K562 (cell line): Measurements from ENCODE around the gene TP53TG5. TPM values are rescaled to one million over a fixed set of nuclear protein-coding genes. Genes with fewer than 3 reads are reported as not detected.

Source experiments
- ATAC-seq: fragments of 200-7000 bp; cut with Tn5 transposase; 3 replicates; pipeline ENCODE4 v1.9.1; 2020; ENCODE audit warnings: moderate library complexity
- BruUV-seq: library from RNA; stranded (reverse); fragments of 400-500 nt; replicated peaks from 2 replicates; lab custom pipeline; 2021; lab: Mats Ljungman, UMichigan
- CTCF ChIA-PET: fragments of 300-600 bp; formaldehyde crosslinking; extraction: SDS; loops from one replicate; lab custom pipeline; 2021; ENCODE audit warnings: low intra/inter-chr PET ratio; lab: Yijun Ruan, JAX
- POLR2A ChIA-PET: fragments of 300-600, 350-650 bp; sonication (Branson Sonifier 250); formaldehyde crosslinking; extraction: SDS; loops from one replicate; lab custom pipeline; 2021; ENCODE audit warnings: antibody characterized with exemption, inconsistent platforms; lab: Yijun Ruan, JAX
- DNase-seq, 4 experiments: peaks; one replicate each; pipeline versions ENCODE4 v3.0.0 to v3.0.0-alpha.2; 2011 to 2018; ENCODE audit warnings: low spot score in 3 of 4, mixed read lengths in 3 of 4; ENCODE audit errors: extremely low read depth in 1 of 4
- FAIRE-seq: peaks from 2 replicates; lab custom pipeline; 2011; peaks lifted over from hg19 to GRCh38; lab: Jason Lieb, UNC
- H2AFZ ChIP-seq: 2 replicates; pipeline ENCODE4 v1.6.0; 2011; ENCODE audit warnings: low read depth, low read length, control low read depth, inconsistent platforms
- H3K27ac ChIP-seq: fragments of 200-600 bp; 3 replicates; pipeline ENCODE4 v1.8.0; 2011; ENCODE audit warnings: low read depth, mild to moderate bottlenecking, control low read depth, inconsistent platforms, low read length, moderate library complexity, mixed read lengths; ENCODE audit errors: extremely low read depth
- H3K27me3 ChIP-seq, 2 experiments: fragments of 300-600 bp in 1 of 2; 2 replicates in 1 of 2; 3 replicates in 1 of 2; pipeline versions ENCODE4 v1.6.0 to v1.8.0; 2011; ENCODE audit warnings: inconsistent platforms in 2 of 2, low read length in 2 of 2, mild to moderate bottlenecking in 1 of 2, mixed read lengths in 1 of 2, moderate library complexity in 1 of 2; ENCODE audit not compliant: control insufficient read depth in 2 of 2, insufficient read depth in 2 of 2
- H3K36me3 ChIP-seq: fragments of 300-600 bp; 3 replicates; pipeline ENCODE4 v1.8.0; 2011; ENCODE audit warnings: mild to moderate bottlenecking, low read length, inconsistent platforms; ENCODE audit not compliant: control insufficient read depth, insufficient read depth
- H3K4me1 ChIP-seq, 2 experiments: fragments of 200-600 bp in 1 of 2; replicated peaks in 1 of 2; 2 replicates in 1 of 2; 3 replicates in 1 of 2; pipeline versions ENCODE4 v1.5.1 to v1.8.0; 2011; ENCODE audit warnings: inconsistent platforms in 2 of 2, low read length in 2 of 2, mild to moderate bottlenecking in 1 of 2, mixed read lengths in 1 of 2, moderate library complexity in 1 of 2; ENCODE audit not compliant: control insufficient read depth in 2 of 2, insufficient read depth in 2 of 2
- H3K4me2 ChIP-seq: 2 replicates; pipeline ENCODE4 v1.6.1; 2011; ENCODE audit warnings: low read length, control low read depth, inconsistent platforms, mixed read lengths; ENCODE audit not compliant: insufficient read depth
- H3K4me3 ChIP-seq: fragments of 200-600 bp; sonication (generic), shearing (Covaris generic); 2 replicates; pipeline ENCODE4 v1.5.1; 2016; ENCODE audit warnings: control low read depth, inconsistent platforms
- H3K79me2 ChIP-seq: fragments of 200-600 bp; 3 replicates; pipeline ENCODE4 v1.8.0; 2011; ENCODE audit warnings: low read length, inconsistent platforms; ENCODE audit not compliant: control insufficient read depth, insufficient read depth
- H3K9ac ChIP-seq, 2 experiments: 2 replicates each; pipeline versions ENCODE4 v1.6.0 to v1.6.1; 2011; ENCODE audit warnings: low read depth in 2 of 2, low read length in 2 of 2, control low read depth in 1 of 2, inconsistent platforms in 1 of 2, mild to moderate bottlenecking in 1 of 2, mixed read lengths in 1 of 2; ENCODE audit not compliant: insufficient read depth in 1 of 2
- H3K9me1 ChIP-seq: one replicate; pipeline ENCODE4 v1.6.0; 2011; ENCODE audit warnings: inconsistent platforms, mild to moderate bottlenecking, low read length, moderate library complexity; ENCODE audit not compliant: control insufficient read depth, insufficient read depth
- H3K9me3 ChIP-seq: replicated peaks from 2 replicates; pipeline ENCODE4 v1.5.1; 2011; ENCODE audit warnings: low read depth, low read length, inconsistent platforms; ENCODE audit not compliant: control insufficient read depth, insufficient read depth
- H4K20me1 ChIP-seq: replicated peaks from 2 replicates; pipeline ENCODE4 v1.6.1; 2011; ENCODE audit warnings: low read length, inconsistent platforms, mixed read lengths; ENCODE audit not compliant: control insufficient read depth, insufficient read depth
- CEBPB ChIP-seq: fragments of 450-650 bp; IDR thresholded peaks from 2 replicates; pipeline ENCODE4 v1.6.1; 2016; ENCODE audit warnings: missing genetic modification characterization, missing compliant biosample characterization
- E2F8 ChIP-seq: fragments of 450-650 bp; IDR thresholded peaks from 2 replicates; pipeline ENCODE4 v1.7.1; 2018; ENCODE audit warnings: mild to moderate bottlenecking, low read depth; ENCODE audit not compliant: partially characterized antibody
- EP400 ChIP-seq: fragments of 450-650 bp; IDR thresholded peaks from 2 replicates; pipeline ENCODE4 v1.6.1; 2017; ENCODE audit warnings: antibody characterized with exemption, mild to moderate bottlenecking, moderate library complexity
- ETV6 ChIP-seq, 3 experiments: fragments of 150-350 bp in 1 of 3; sonication (generic) in 1 of 3; formaldehyde crosslinking in 1 of 3; IDR thresholded peaks; 2 replicates each; pipeline versions ENCODE4 v1.6.1 to v1.8.0; 2014 to 2022; ENCODE audit warnings: borderline replicate concordance in 2 of 3, low read depth in 2 of 3, antibody characterized with exemption in 1 of 3, low read length in 1 of 3, mild to moderate bottlenecking in 1 of 3, missing genetic modification reagents in 1 of 3
- JUN ChIP-seq, 2 experiments: sonication (generic) in 1 of 2; formaldehyde crosslinking in 1 of 2; IDR thresholded peaks; 2 replicates each; pipeline versions ENCODE4 v1.6.1 to v1.8.0; 2012 to 2022; ENCODE audit warnings: borderline replicate concordance in 2 of 2, mild to moderate bottlenecking in 2 of 2, improper control_type of control experiment in 1 of 2, low read depth in 1 of 2, low read length in 1 of 2, missing genetic modification reagents in 1 of 2
- MTA3 ChIP-seq: fragments of 450-650 bp; formaldehyde crosslinking; IDR thresholded peaks from 2 replicates; pipeline ENCODE4 v1.6.1; 2017; ENCODE audit warnings: mild to moderate bottlenecking, borderline replicate concordance
- NFIC ChIP-seq: fragments of 450-650 bp; IDR thresholded peaks from 2 replicates; pipeline ENCODE4 v1.6.1; 2017; ENCODE audit warnings: mild to moderate bottlenecking, inconsistent platforms
- PHF21A ChIP-seq: fragments of 450-650 bp; IDR thresholded peaks from 2 replicates; pipeline ENCODE4 v1.6.1; 2017; ENCODE audit warnings: low read depth, borderline replicate concordance
- RBM39 ChIP-seq: fragments of 200-400 bp; formaldehyde crosslinking; optimal IDR thresholded peaks from 2 replicates; pipeline ENCODE3; 2018; ENCODE audit warnings: low read depth, low read length
- RNF2 ChIP-seq: sonication (generic); IDR thresholded peaks from 2 replicates; pipeline ENCODE4 v1.6.1; 2016
- RUNX1 ChIP-seq: sonication (generic); IDR thresholded peaks from 2 replicates; pipeline ENCODE4 v1.6.1; 2016; ENCODE audit warnings: antibody characterized with exemption, low read depth
- TEAD4 ChIP-seq, 2 experiments: sonication (generic) in 1 of 2; formaldehyde crosslinking in 1 of 2; IDR thresholded peaks; 2 replicates each; pipeline versions ENCODE4 v1.6.1 to v1.8.0; 2012 to 2022; ENCODE audit warnings: borderline replicate concordance in 1 of 2, inconsistent platforms in 1 of 2, low read length in 1 of 2, mild to moderate bottlenecking in 1 of 2, missing genetic modification reagents in 1 of 2
- TRIM24 ChIP-seq, 2 experiments: fragments of 450-650 bp; IDR thresholded peaks; 2 replicates each; pipeline ENCODE4 v1.6.1; 2016
- WHSC1 ChIP-seq: IDR thresholded peaks from one replicate; pipeline ENCODE4 v1.6.1; 2012; ENCODE audit warnings: low read length, control low read depth, inconsistent platforms
- WGBS: fragments of 100-300 bp; shearing (Covaris generic); methylation state at CpG from one replicate; pipeline ENCODE4 v1.1.6; 2016; ENCODE audit warnings: low coverage, mixed read lengths; ENCODE audit not compliant: insufficient coverage; ENCODE audit errors: missing lambda C conversion rate; 5-methylcytosine and 5-hydroxymethylcytosine counted together
- in situ Hi-C: fragments of 300-500 bp; cut with MboI; formaldehyde crosslinking; loops from 4 replicates; pipeline ENCODE4 v1.15.0; 2018; ENCODE audit warnings: inconsistent platforms, mixed read lengths
- intact Hi-C: fragments of 100-400 bp; cut with micrococcal nuclease; formaldehyde crosslinking; loops from 2 replicates; pipeline ENCODE4 v1.14.2; 2022
- polyA plus RNA-seq, 8 experiments: library from polyadenylated mRNA; depleted of rRNA in 4 of 8; stranded (reverse) in 5 of 8; unstranded in 3 of 8; fragments of >200 nt; fragmentation: Nextera tagmentation in 2 of 8; fragmentation: Illumina TruSeq in 1 of 8; extraction: Ambion mirVana in 2 of 8; extraction: Trizol in 1 of 8; gene quantifications; 2 replicates each; pipeline versions ENCODE4 v1.2.1 to v1.2.3, GENCODE V29; 2011 to 2014; ENCODE audit warnings: inconsistent platforms in 1 of 8, missing spikeins in 1 of 8
- total RNA-seq, 7 experiments: library from RNA; depleted of rRNA in 6 of 7; stranded (reverse); fragments of >200 nt in 6 of 7; fragmentation: Illumina TruSeq in 2 of 7; extraction: Trizol in 2 of 7; gene quantifications; 2 replicates each; pipeline versions ENCODE4 v1.2.1 to v1.2.3, GENCODE V29; 2011 to 2021; ENCODE audit warnings: low replicate concordance in 1 of 7

TP53TG5 gene
- total and polyA plus RNA-seq, 9 of the 15 experiments (the other 6 are each of a cell fraction or from before 2014, with no cell fraction given) = 0.04 to 0.05 (median 0.04) TPM; not detected in 6

GRCh38 chr20:45427236-45428149 lies 49.4 kb upstream of the TP53TG5 start:
- ATAC-seq = peak; percentile 88
- Histone ChIP-seq H3K4me3 (no peak overlapping the region), H3K9me1 (no peaks in the 10 kb centered on the region), H4K20me1 (no peaks in the 10 kb centered on the region), H3K4me2 (peak overlapping the region; percentile 19; the same call in 1 of the 2 replicates), H2AFZ (peak overlapping the region; percentile 54; the same call in 1 of the 2 replicates), H3K27me3 (no peaks in the 10 kb centered on the region), H3K27ac (no peak overlapping the region), H3K9ac (no peak overlapping the region), H3K4me1 (peaks cover 11 to 17% of the 10 kb centered on the region in 2 experiments; a peak in 4 of 5 replicates), H3K79me2 (no peaks in the 10 kb centered on the region), H3K9me3 (no peaks in the 10 kb centered on the region), H3K36me3 (peaks cover 30% of the 10 kb centered on the region; the same call in 1 of the 3 replicates)
- ChIA-PET CTCF (no interaction called here), POLR2A (interaction anchor here (0.9 to 2.0 kb wide), 9 partner anchors 8 to 79 kb away, joined by 3 to 7 read pairs (median 6); partner anchors contain the start of genes DBNDD2, PIGT, SDC4 and SYS1)
- intact Hi-C loops = no loop called here
- BruUV-seq = no TSS peak
- FAIRE-seq = peak; percentile 85
- DNase-seq = peak; percentile 45 to 82 (median 64)
- WGBS = 48% methylated on average over 14 of the region's 14 CpGs
- in situ Hi-C loops = no loop called here
- peak; percentile 45 for TF ChIP-seq RBM39
- TF ChIP-seq RNF2 = no peak
- peak; percentile 54 for TF ChIP-seq NFIC
- TF ChIP-seq PHF21A = no peak
- TF ChIP-seq WHSC1 = no peak
- peak; percentile 37 to 48; a peak in 3 of 4 replicates for TF ChIP-seq TRIM24 (IDR thresholded peaks at IDR 0.05)
- TF ChIP-seq JUN (IDR thresholded peaks at IDR 0.05; ENCODE audit: borderline replicate concordance, low read depth, low read length) = peak; percentile 33; the same call in 1 of the 2 replicates
- no peak for TF ChIP-seq JUN (CRISPR knock-in tag; IDR thresholded peaks at IDR 0.05; ENCODE audit: borderline replicate concordance)
- peak; percentile 40; the same call in 1 of the 2 replicates for TF ChIP-seq TEAD4 (IDR thresholded peaks at IDR 0.05; ENCODE audit: low read length)
- TF ChIP-seq TEAD4 (CRISPR knock-in tag; IDR thresholded peaks at IDR 0.05; ENCODE audit: borderline replicate concordance) = no peak
- TF ChIP-seq E2F8 = no peak
- peak; percentile 83 for TF ChIP-seq CEBPB (tag)
- peak; percentile 76 for TF ChIP-seq EP400
- TF ChIP-seq ETV6 (IDR thresholded peaks at IDR 0.05; ENCODE audit: borderline replicate concordance in 1 of 2, low read depth in 2 of 2, low read length in 1 of 2) = peak in 1 of 2 experiments; percentile 52; a peak in 1 of 4 replicates
- no peak for TF ChIP-seq ETV6 (CRISPR knock-in tag; IDR thresholded peaks at IDR 0.05; ENCODE audit: borderline replicate concordance)
- TF ChIP-seq MTA3 = peak; percentile 17; the same call in 1 of the 2 replicates
- no peak for TF ChIP-seq RUNX1
